AG08396 (cell line): ENCODE results near the gene MVK.
A peak's percentile ranks its signal among the peaks of the same experiment; 100 is the strongest.
"Not testable (repeated sequence)": the region's sequence is repeated elsewhere in the genome, so short reads cannot be mapped to it uniquely, and the experiment has no call there.

Experiments
- DNase-seq: peaks from one replicate; pipeline ENCODE4 v3.0.0; 2012; ENCODE audit warnings: low spot score, mixed read lengths

MVK gene

GRCh38 chr12:109591041-109591440, 17.4 kb downstream of the MVK start:
- no peak for DNase-seq

GRCh38 chr12:109592195-109592904, 18.8 kb downstream of the MVK start:
- DNase-seq: no peak

- no peak for DNase-seq
These were observed 19.3 kb downstream of the MVK start for GRCh38 chr12:109592905-109593272.

- DNase-seq: no peak
These were observed 21.1 kb downstream of the MVK start for GRCh38 chr12:109594556-109595317.

- DNase-seq: no peak
These were observed 21.8 kb downstream of the MVK start for GRCh38 chr12:109595321-109595902.

- DNase-seq: no peak
These were observed 23.0 kb downstream of the MVK start for GRCh38 chr12:109596418-109597244.

GRCh38 chr12:109597414-109597794, 23.8 kb downstream of the MVK start:
- DNase-seq: no peak

GRCh38 chr12:109597795-109598427, 24.3 kb downstream of the MVK start:
- peak; percentile 95 for DNase-seq

- DNase-seq: no peak
These were observed 24.8 kb downstream of the MVK start for GRCh38 chr12:109598428-109598854.

- DNase-seq: no peak
These were observed 25.5 kb downstream of the MVK start for GRCh38 chr12:109599087-109599486.

GRCh38 chr12:109600481-109600880, 26.9 kb downstream of the MVK start:
- DNase-seq: no peak

- no peak for DNase-seq
These were observed 27.4 kb downstream of the MVK start for GRCh38 chr12:109600995-109601394.

- no peak for DNase-seq
These were observed 28.0 kb downstream of the MVK start for GRCh38 chr12:109601557-109601956.

GRCh38 chr12:109602132-109602531, 28.5 kb downstream of the MVK start:
- DNase-seq: not testable (repeated sequence)

- DNase-seq: no peak
These were observed 30.6 kb downstream of the MVK start for GRCh38 chr12:109604132-109604585.

- DNase-seq: no peak
These were observed 31.4 kb downstream of the MVK start for GRCh38 chr12:109605016-109605415.

GRCh38 chr12:109605599-109606228, 32.1 kb downstream of the MVK start:
- no peak for DNase-seq

- peak; percentile 45 for DNase-seq
These were observed 32.9 kb downstream of the MVK start for GRCh38 chr12:109606320-109607028.

GRCh38 chr12:109607618-109608017, 34.0 kb downstream of the MVK start:
- DNase-seq: no peak

- no peak for DNase-seq
These were observed 34.7 kb downstream of the MVK start for GRCh38 chr12:109608270-109608669.

GRCh38 chr12:109608793-109609192, 35.2 kb downstream of the MVK start:
- DNase-seq: no peak
